Measurements from ENCODE around the gene RECQL.

- no peak for TF ChIP-seq BHLHE40 (IDR thresholded peaks at IDR 0.05; ENCODE audit: borderline replicate concordance)
- no peak for TF ChIP-seq SP1 (IDR thresholded peaks at IDR 0.05)
- no peak for TF ChIP-seq HDGF (IDR thresholded peaks at IDR 0.05; ENCODE audit: borderline replicate concordance)
- TF ChIP-seq FOXA1 (IDR thresholded peaks at IDR 0.05) = no peak
- no peak for TF ChIP-seq NFRKB (IDR thresholded peaks at IDR 0.05)
- TF ChIP-seq FOXK2 (IDR thresholded peaks at IDR 0.05) = no peak
Observed at GRCh38 chr12:21459474-21459873, 42.0 kb downstream of the RECQL start.
